ENCODE results near the gene RAP1A. TPM values are rescaled to one million over a fixed set of nuclear protein-coding genes. Genes with fewer than 3 reads are reported as not detected.
A peak's percentile ranks its signal among the peaks of the same experiment; 100 is the strongest.

Gene RAP1A
- total RNA-seq, 2 experiments from 2014 or later, result 132 to 133 TPM

GRCh38 chr1:111747282-111747734 lies 127.7 kb downstream of the RAP1A start:
- H3K9me3 Mint-ChIP-seq (ENCODE audit: insufficient read depth), result no peaks in the 10 kb centered on the region

DNA sequence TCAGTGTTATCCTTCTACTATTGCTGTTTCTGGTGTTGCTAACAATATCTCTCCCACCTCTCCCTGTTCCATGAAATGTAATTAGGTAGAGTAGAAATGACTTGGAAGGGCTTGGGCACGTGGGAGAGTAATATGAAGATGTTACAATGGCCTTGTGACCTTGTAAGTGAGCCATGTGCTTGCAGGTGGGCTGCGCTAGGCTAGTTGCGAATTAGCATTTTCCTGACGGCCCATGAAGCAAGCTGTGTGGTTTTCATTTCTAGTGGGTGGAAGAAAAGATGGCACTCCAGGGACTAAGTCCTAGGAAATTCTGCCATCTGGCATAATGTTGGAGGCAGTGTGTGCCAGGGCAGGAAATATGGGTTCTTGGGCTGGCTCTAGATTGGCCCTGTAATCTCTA lies 128.4 kb downstream of the RAP1A start:
- Mint-ChIP-seq H3K4me1 (ENCODE audit: low read depth) (peaks cover 29% of the 10 kb centered on the region), H3K4me3 (no peak overlapping the region), H3K36me3 (ENCODE audit: low read depth) (no peaks in the 10 kb centered on the region), H3K27ac (no peak overlapping the region), H3K9me3 (ENCODE audit: insufficient read depth) (no peaks in the 10 kb centered on the region), H3K27me3 (ENCODE audit: low read depth) (peaks cover 17% of the 10 kb centered on the region)
- DNase-seq (no peak), ATAC-seq (no peak)
- ChIA-PET POLR2A (interaction anchor here (1.6 to 1.7 kb wide), 2 partner anchors 9 to 239 kb away, joined by 5 to 7 read pairs; partner anchors contain the start of gene INKA2), CTCF (interaction anchor here (0.8 to 8.1 kb wide), 28 partner anchors 9 to 524 kb away, joined by 3 to 79 read pairs (median 4); partner anchors contain the start of genes DDX20 and INKA2)

More at GRCh38 chr1:111747282-111747734, 127.7 kb downstream of the RAP1A start:
- POLR2A ChIA-PET, result interaction anchor here (1.3 to 1.7 kb wide), 3 partner anchors 9 to 240 kb away, joined by 3 to 7 read pairs (median 5); partner anchors contain the start of gene INKA2
- Mint-ChIP-seq H3K27me3 (ENCODE audit: low read depth) (peaks cover 17% of the 10 kb centered on the region), H3K4me1 (ENCODE audit: low read depth) (peaks cover 25% of the 10 kb centered on the region), H3K36me3 (ENCODE audit: low read depth) (no peaks in the 10 kb centered on the region), H3K27ac (no peak overlapping the region), H3K4me3 (no peak overlapping the region)
- CTCF ChIA-PET, result interaction anchor here (0.7 to 8.1 kb wide), 36 partner anchors 9 to 548 kb away, joined by 3 to 79 read pairs (median 4); partner anchors contain the start of genes DDX20 and INKA2
- ATAC-seq (peak; percentile 91), DNase-seq (peak; percentile 89)

- CTCF ChIA-PET, result interaction anchor here (0.6 to 8.1 kb wide), 11 partner anchors 9 to 1130 kb away, joined by 3 to 79 read pairs (median 5); partner anchors contain the start of gene INKA2
- Mint-ChIP-seq H3K36me3 (ENCODE audit: low read depth) (no peaks in the 10 kb centered on the region), H3K27me3 (ENCODE audit: low read depth) (peaks cover 12% of the 10 kb centered on the region), H3K27ac (no peak overlapping the region), H3K4me1 (ENCODE audit: low read depth) (peaks cover 42% of the 10 kb centered on the region), H3K4me3 (no peak overlapping the region), H3K9me3 (ENCODE audit: insufficient read depth) (no peaks in the 10 kb centered on the region)
- POLR2A ChIA-PET, result interaction anchor here (0.7 kb wide), 1 partner anchor 287 kb away, joined by 3 read pairs; no protein-coding TSS in a partner anchor
- no peak for ATAC-seq
- no peak for DNase-seq
Measured at GRCh38 chr1:111749628-111750027, 130.0 kb downstream of the RAP1A start.

GRCh38 chr1:111750856-111751255 lies 131.3 kb downstream of the RAP1A start:
- DNase-seq (no peak), ATAC-seq (no peak)
- no peak overlapping the region for H3K27ac Mint-ChIP-seq
- no peak overlapping the region for H3K4me3 Mint-ChIP-seq
- ChIA-PET POLR2A (interaction anchor here (0.8 to 1.1 kb wide), 2 partner anchors 11 to 243 kb away, joined by 3 to 5 read pairs; partner anchors contain the start of gene INKA2), CTCF (interaction anchor here (0.8 to 8.1 kb wide), 10 partner anchors 10 to 269 kb away, joined by 3 to 79 read pairs (median 4); no protein-coding TSS in a partner anchor)
- no peaks in the 10 kb centered on the region for H3K36me3 Mint-ChIP-seq (ENCODE audit: low read depth)
- no peaks in the 10 kb centered on the region for H3K9me3 Mint-ChIP-seq (ENCODE audit: insufficient read depth)
- peaks cover 4% of the 10 kb centered on the region for H3K27me3 Mint-ChIP-seq (ENCODE audit: low read depth)
- H3K4me1 Mint-ChIP-seq (ENCODE audit: low read depth), result peaks cover 46% of the 10 kb centered on the region

DNA sequence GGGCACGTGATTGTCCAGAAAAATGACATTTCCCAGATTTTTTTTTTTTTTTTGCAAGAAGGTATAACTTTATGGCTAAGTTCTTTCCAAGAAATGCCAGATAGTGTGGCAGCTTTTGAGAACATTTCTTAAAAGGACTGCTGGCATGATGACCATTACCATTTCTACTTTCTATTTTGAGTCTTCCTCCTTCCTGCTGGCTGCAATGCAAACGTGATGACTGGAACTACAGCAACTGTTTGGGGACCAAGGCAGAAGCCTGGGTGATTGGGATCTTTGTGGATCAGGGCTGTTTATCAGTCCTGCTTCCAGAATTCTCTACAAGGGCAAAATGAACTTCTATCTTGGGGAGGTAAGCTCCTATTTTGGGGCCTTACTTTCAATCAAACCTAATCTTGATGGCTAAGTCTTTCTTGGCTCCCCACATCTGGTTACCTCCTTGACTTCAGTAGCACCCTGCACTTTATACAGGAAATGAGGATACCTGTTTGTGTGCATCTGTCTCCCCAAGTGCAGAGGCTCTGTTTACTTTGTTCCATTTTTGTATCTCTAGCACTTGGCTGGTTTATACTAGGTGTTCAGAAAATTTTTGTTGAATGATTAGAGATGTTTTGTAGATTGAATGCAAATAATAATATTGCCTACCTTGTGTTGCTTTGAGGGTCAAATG lies 132.5 kb downstream of the RAP1A start:
- peaks cover 50% of the 10 kb centered on the region for H3K4me1 Mint-ChIP-seq (ENCODE audit: low read depth)
- peaks cover 4% of the 10 kb centered on the region for H3K27me3 Mint-ChIP-seq (ENCODE audit: low read depth)
- POLR2A ChIA-PET, result interaction anchor here (1.2 kb wide), 1 partner anchor 244 kb away, joined by 3 read pairs; no protein-coding TSS in a partner anchor
- CTCF ChIA-PET, result interaction anchor here (0.8 to 8.1 kb wide), 8 partner anchors 14 to 270 kb away, joined by 3 to 79 read pairs (median 7); no protein-coding TSS in a partner anchor
- no peaks in the 10 kb centered on the region for H3K9me3 Mint-ChIP-seq (ENCODE audit: insufficient read depth)
- DNase-seq (no peak), ATAC-seq (no peak)
- H3K36me3 Mint-ChIP-seq (ENCODE audit: low read depth), result peaks cover 4% of the 10 kb centered on the region
- H3K4me3 Mint-ChIP-seq, result no peak overlapping the region
- H3K27ac Mint-ChIP-seq, result peak overlapping the region; percentile 26

- ChIA-PET CTCF (interaction anchor here (0.6 to 4.6 kb wide), 25 partner anchors 9 to 530 kb away, joined by 3 to 40 read pairs (median 4); partner anchors contain the start of genes ADORA3, INKA2 and TMIGD3), POLR2A (interaction anchor here (0.7 to 2.6 kb wide), 19 partner anchors 11 to 613 kb away, joined by 3 to 15 read pairs (median 4); partner anchors contain the start of genes ATP5PB, INKA2, RAP1A and WDR77)
- DNase-seq, result peak; percentile 58
- Mint-ChIP-seq H3K27ac (peak overlapping the region; percentile 99), H3K27me3 (ENCODE audit: low read depth) (no peaks in the 10 kb centered on the region), H3K36me3 (ENCODE audit: low read depth) (peaks cover 20% of the 10 kb centered on the region), H3K4me3 (peak overlapping the region; percentile 93), H3K4me1 (ENCODE audit: low read depth) (peaks cover 54% of the 10 kb centered on the region), H3K9me3 (ENCODE audit: insufficient read depth) (no peaks in the 10 kb centered on the region)
- ATAC-seq, result peak; percentile 13
Measured at GRCh38 chr1:111754984-111755330, 135.4 kb downstream of the RAP1A start.

DNA sequence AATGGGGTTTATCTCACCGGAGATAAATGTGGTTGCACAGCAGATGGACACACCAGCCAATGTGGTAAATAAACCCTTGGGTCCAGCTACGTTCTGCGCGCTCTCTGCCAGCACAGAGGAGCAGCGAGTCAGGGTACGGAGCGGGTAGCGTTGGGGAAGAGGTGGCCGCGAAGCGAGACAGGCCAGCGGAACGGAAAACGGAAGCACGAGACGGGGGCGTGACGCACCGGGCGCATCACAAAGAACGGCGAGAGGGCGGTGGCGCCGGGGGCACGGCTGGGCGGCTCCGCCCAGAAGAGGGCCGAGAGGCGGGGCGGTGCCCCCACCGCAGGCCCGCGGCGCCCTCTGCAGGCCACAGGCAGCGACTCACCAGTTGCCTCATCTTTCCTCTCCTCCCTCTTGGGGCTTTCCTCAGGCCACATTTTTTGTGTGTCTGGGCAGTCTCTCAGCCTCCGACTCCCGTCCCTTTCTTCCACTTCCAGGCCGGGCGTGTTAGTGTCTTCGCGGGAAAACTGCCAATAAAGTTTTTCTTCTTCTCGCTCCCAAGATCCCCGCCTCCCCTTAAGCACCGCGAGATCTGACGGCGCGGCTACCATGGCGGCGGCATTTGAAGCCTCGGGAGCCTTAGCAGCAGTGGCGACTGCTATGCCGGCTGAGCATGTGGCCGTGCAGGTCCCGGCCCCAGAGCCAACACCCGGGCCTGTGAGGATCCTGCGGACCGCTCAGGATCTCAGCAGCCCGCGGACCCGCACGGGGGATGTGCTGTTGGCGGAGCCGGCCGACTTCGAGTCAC lies 135.9 kb downstream of the RAP1A start, which contains the start of gene DDX20:
DDX20 (plus strand) TSS at position 571 of the 793 bp plus-strand sequence; CDS start at position 595, 24 bp downstream.
- no peaks in the 10 kb centered on the region for H3K27me3 Mint-ChIP-seq (ENCODE audit: low read depth)
- POLR2A ChIA-PET, result interaction anchor here (0.7 to 2.6 kb wide), 22 partner anchors 10 to 613 kb away, joined by 3 to 15 read pairs (median 4); partner anchors contain the start of genes ATP5PB, INKA2, RAP1A and WDR77
- H3K36me3 Mint-ChIP-seq (ENCODE audit: low read depth), result peaks cover 24% of the 10 kb centered on the region
- H3K9me3 Mint-ChIP-seq (ENCODE audit: insufficient read depth), result no peaks in the 10 kb centered on the region
- ATAC-seq (peak; percentile 89), DNase-seq (peak; percentile 94)
- peak within 1 kb of the TSS; percentile 93 for H3K4me3 Mint-ChIP-seq
- peaks cover 57% of the 10 kb centered on the region for H3K4me1 Mint-ChIP-seq (ENCODE audit: low read depth)
- peak within 1 kb of the TSS; percentile 99 for H3K27ac Mint-ChIP-seq
- CTCF ChIA-PET, result interaction anchor here (0.6 to 4.6 kb wide), 28 partner anchors 8 to 530 kb away, joined by 3 to 40 read pairs (median 5); partner anchors contain the start of genes ADORA3, INKA2 and TMIGD3

GRCh38 chr1:111756124-111756513 lies 136.5 kb downstream of the RAP1A start:
- Mint-ChIP-seq H3K27me3 (ENCODE audit: low read depth) (no peaks in the 10 kb centered on the region), H3K4me3 (peak overlapping the region; percentile 93), H3K27ac (peak overlapping the region; percentile 99), H3K4me1 (ENCODE audit: low read depth) (peaks cover 57% of the 10 kb centered on the region), H3K9me3 (ENCODE audit: insufficient read depth) (no peaks in the 10 kb centered on the region), H3K36me3 (ENCODE audit: low read depth) (peaks cover 29% of the 10 kb centered on the region)
- POLR2A ChIA-PET, result interaction anchor here (0.8 to 2.6 kb wide), 6 partner anchors 10 to 280 kb away, joined by 3 to 15 read pairs (median 8); no protein-coding TSS in a partner anchor
- DNase-seq (no peak), ATAC-seq (no peak)
- CTCF ChIA-PET, result interaction anchor here (1.0 to 4.6 kb wide), 10 partner anchors 9 to 280 kb away, joined by 3 to 40 read pairs (median 12); partner anchors contain the start of gene INKA2

- ChIA-PET CTCF (interaction anchor here (1.3 to 3.8 kb wide), 3 partner anchors 11 to 251 kb away, joined by 3 to 18 read pairs (median 4); no protein-coding TSS in a partner anchor), POLR2A (no interaction called here)
- no peak overlapping the region for H3K27ac Mint-ChIP-seq
- no peak for DNase-seq
- peaks cover 44% of the 10 kb centered on the region for H3K36me3 Mint-ChIP-seq (ENCODE audit: low read depth)
- H3K4me3 Mint-ChIP-seq, result no peak overlapping the region
- ATAC-seq, result no peak
- H3K9me3 Mint-ChIP-seq (ENCODE audit: insufficient read depth), result no peaks in the 10 kb centered on the region
- peaks cover 39% of the 10 kb centered on the region for H3K4me1 Mint-ChIP-seq (ENCODE audit: low read depth)
- no peaks in the 10 kb centered on the region for H3K27me3 Mint-ChIP-seq (ENCODE audit: low read depth)
Measured at GRCh38 chr1:111758373-111758772, 138.8 kb downstream of the RAP1A start.

DNA sequence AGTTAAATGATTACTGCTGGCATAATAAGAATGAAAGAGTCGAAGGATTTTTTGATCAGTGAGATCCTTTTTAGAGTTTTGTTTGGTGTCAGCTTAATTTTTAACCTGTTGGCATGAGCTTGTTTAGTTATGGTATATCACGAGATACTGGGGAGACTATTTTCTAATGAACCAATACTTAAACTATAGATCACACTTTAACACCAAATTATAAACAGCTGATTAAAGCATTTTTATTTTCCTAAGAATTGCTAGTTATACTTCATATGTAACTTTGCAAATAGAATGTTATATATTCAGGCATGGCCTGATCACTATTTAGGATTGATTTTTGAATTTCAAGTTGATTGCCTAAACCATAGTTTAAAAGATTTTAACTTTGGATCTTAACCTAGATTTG lies 142.1 kb downstream of the RAP1A start:
- H3K27me3 Mint-ChIP-seq (ENCODE audit: low read depth), result no peaks in the 10 kb centered on the region
- ATAC-seq (no peak), DNase-seq (no peak)
- no peak overlapping the region for H3K4me3 Mint-ChIP-seq
- ChIA-PET CTCF (interaction anchor here (1.2 to 2.6 kb wide), 5 partner anchors 11 to 254 kb away, joined by 3 to 8 read pairs (median 5); no protein-coding TSS in a partner anchor), POLR2A (no interaction called here)
- no peaks in the 10 kb centered on the region for H3K9me3 Mint-ChIP-seq (ENCODE audit: insufficient read depth)
- H3K27ac Mint-ChIP-seq, result no peak overlapping the region
- peaks cover 20% of the 10 kb centered on the region for H3K4me1 Mint-ChIP-seq (ENCODE audit: low read depth)
- H3K36me3 Mint-ChIP-seq (ENCODE audit: low read depth), result peaks cover 67% of the 10 kb centered on the region

- peaks cover 14% of the 10 kb centered on the region for H3K4me1 Mint-ChIP-seq (ENCODE audit: low read depth)
- ATAC-seq (no peak), DNase-seq (no peak)
- H3K27me3 Mint-ChIP-seq (ENCODE audit: low read depth), result no peaks in the 10 kb centered on the region
- ChIA-PET CTCF (interaction anchor here (1.1 to 2.6 kb wide), 6 partner anchors 12 to 255 kb away, joined by 3 to 8 read pairs (median 4); no protein-coding TSS in a partner anchor), POLR2A (no interaction called here)
- no peak overlapping the region for H3K27ac Mint-ChIP-seq
- H3K36me3 Mint-ChIP-seq (ENCODE audit: low read depth), result peaks cover 66% of the 10 kb centered on the region
- H3K9me3 Mint-ChIP-seq (ENCODE audit: insufficient read depth), result no peaks in the 10 kb centered on the region
- no peak overlapping the region for H3K4me3 Mint-ChIP-seq
Measured at GRCh38 chr1:111762332-111762731, 142.7 kb downstream of the RAP1A start.
